Naive thymus-derived CD8-positive, alpha-beta T cell (primary cell): ENCODE measurements around the gene OR10V1. TPM values are rescaled to one million over a fixed set of nuclear protein-coding genes. Genes with fewer than 3 reads are reported as not detected.

Experiments
- ATAC-seq, 2 donors: fragments of 150-1000 bp; cut with Tn5 transposase in 1 of 2; sonication (Bioruptor Pico), chemical (Tn5 transposase) in 1 of 2; 1 replicate in 1 of 2; 2 replicates in 1 of 2; pipeline ENCODE4 v1.10.0; 2021; ENCODE audit warnings: mild to moderate bottlenecking in 2 of 2, moderate library complexity in 2 of 2
- POLR2A ChIA-PET: fragments of 350-600 bp; sonication (Branson Sonifier 250); formaldehyde crosslinking; loops from one replicate; lab custom pipeline; 2021; ENCODE audit warnings: antibody characterized with exemption; lab: Charles Lee
- DNase-seq, 10 donors: peaks; one replicate each; pipeline versions ENCODE4 v3.0.0 to v3.0.0-alpha.2; 2020 to 2022
- H3K27ac Mint-ChIP-seq, 10 donors: one replicate each; pipeline ENCODE4 v1.8.0; 2020 to 2022; ENCODE audit warnings: mild to moderate bottlenecking in 10 of 10, mixed read lengths in 10 of 10, moderate library complexity in 4 of 10, inconsistent platforms in 1 of 10
- H3K27me3 Mint-ChIP-seq, 5 donors: one replicate each; pipeline ENCODE4 v1.8.0; 2021 to 2022; ENCODE audit warnings: mixed read lengths in 5 of 5
- H3K36me3 Mint-ChIP-seq, 3 donors: one replicate each; pipeline ENCODE4 v1.8.0; 2020 to 2022; ENCODE audit warnings: mixed read lengths in 3 of 3, mild to moderate bottlenecking in 2 of 3, inconsistent platforms in 1 of 3
- H3K4me1 Mint-ChIP-seq, 4 donors: one replicate each; pipeline ENCODE4 v1.8.0; 2021 to 2022; ENCODE audit warnings: mixed read lengths in 4 of 4
- H3K4me3 Mint-ChIP-seq, 10 donors: one replicate each; pipeline ENCODE4 v1.8.0; 2020 to 2022; ENCODE audit warnings: mild to moderate bottlenecking in 10 of 10, mixed read lengths in 10 of 10, moderate library complexity in 6 of 10, inconsistent platforms in 1 of 10
- H3K9me3 Mint-ChIP-seq, 9 donors: one replicate each; pipeline ENCODE4 v1.8.0; 2020 to 2022; ENCODE audit warnings: mixed read lengths in 9 of 9, mild to moderate bottlenecking in 3 of 9, inconsistent platforms in 1 of 9, moderate library complexity in 1 of 9
- polyA plus RNA-seq, 3 donors: library from polyadenylated mRNA; unstranded; fragments of 300-500 nt; fragmentation: Illumina TruSeq; gene quantifications; one replicate each; pipeline ENCODE4 v1.2.3, GENCODE V29; 2021
- total RNA-seq, 8 experiments: library from RNA in 2 of 8; stranded (reverse) in 2 of 8; gene quantifications; one replicate each; pipeline ENCODE4 v1.2.3 and lab custom pipeline; 2021 to 2026

Gene OR10V1
- total and polyA plus RNA-seq, 5 experiments from 2014 or later, result not detected

- ATAC-seq, result no peak
- no peak for DNase-seq
- no peaks in the 10 kb centered on the region for H3K36me3 Mint-ChIP-seq
- POLR2A ChIA-PET, result interaction anchor here (1.5 kb wide), 1 partner anchor 10 kb away, joined by 4 read pairs; the partner anchor contains the start of gene PATL1
- no peak overlapping the region for H3K4me3 Mint-ChIP-seq
- H3K27me3 Mint-ChIP-seq, result peaks cover 1 to 32% (median 14%) of the 10 kb centered on the region in 5 donors
- peaks cover 0 to 3% (median 0%) of the 10 kb centered on the region in 4 donors for H3K4me1 Mint-ChIP-seq
- H3K27ac Mint-ChIP-seq, result no peak overlapping the region
- H3K9me3 Mint-ChIP-seq, result no peaks in the 10 kb centered on the region
These were observed 34.9 kb downstream of the OR10V1 start for GRCh38 chr11:59678813-59679165.

DNA sequence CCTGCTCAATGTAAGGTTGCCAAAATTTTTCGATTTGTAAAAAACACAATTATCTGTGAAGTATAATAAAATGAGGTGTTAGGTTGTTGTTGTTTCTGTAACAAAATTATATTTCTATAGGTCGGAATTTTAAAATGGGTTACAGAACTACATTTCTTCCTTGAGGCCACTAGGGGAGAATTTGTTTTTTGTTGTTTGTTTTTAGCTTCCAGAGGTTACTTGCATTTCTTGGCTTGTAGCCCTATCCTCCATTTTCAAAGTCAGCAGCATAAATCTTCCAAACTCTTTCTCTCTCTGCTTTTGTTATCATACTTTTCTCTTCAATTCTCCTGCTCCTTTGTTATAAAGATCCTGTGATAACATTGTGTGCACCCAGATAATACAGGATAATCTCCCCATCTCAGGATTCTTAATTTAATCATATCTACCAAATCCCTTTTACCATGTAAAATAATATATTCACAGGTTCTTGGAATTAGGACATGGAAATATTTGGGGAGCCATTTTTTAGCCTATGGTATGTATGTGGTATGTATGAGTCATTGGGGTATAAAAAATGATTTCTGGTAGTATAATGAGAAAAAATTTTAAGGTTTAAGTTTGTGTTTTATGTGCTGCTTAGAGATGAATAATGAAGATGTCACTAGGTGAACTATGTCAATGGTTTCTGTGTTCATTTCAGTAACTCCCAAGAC lies 35.4 kb downstream of the OR10V1 start:
- ATAC-seq (no peak), DNase-seq (no peak)
- peaks cover 1 to 27% (median 14%) of the 10 kb centered on the region in 5 donors for H3K27me3 Mint-ChIP-seq
- H3K4me1 Mint-ChIP-seq, result peaks cover 0 to 3% (median 0%) of the 10 kb centered on the region in 4 donors
- no peaks in the 10 kb centered on the region for H3K36me3 Mint-ChIP-seq
- H3K4me3 Mint-ChIP-seq, result no peak overlapping the region
- no peaks in the 10 kb centered on the region for H3K9me3 Mint-ChIP-seq
- POLR2A ChIA-PET, result interaction anchor here (1.5 kb wide), 1 partner anchor 9 kb away, joined by 4 read pairs; the partner anchor contains the start of gene PATL1
- H3K27ac Mint-ChIP-seq, result no peak overlapping the region

GRCh38 chr11:59676205-59676604 lies 37.4 kb downstream of the OR10V1 start:
- DNase-seq, result no peak

GRCh38 chr11:59674291-59674690 lies 39.4 kb downstream of the OR10V1 start:
- Mint-ChIP-seq H3K36me3 (no peaks in the 10 kb centered on the region), H3K27ac (no peak overlapping the region), H3K4me3 (no peak overlapping the region), H3K27me3 (peaks cover 0 to 7% (median 0%) of the 10 kb centered on the region in 5 donors), H3K9me3 (no peaks in the 10 kb centered on the region), H3K4me1 (peaks cover 2 to 9% (median 8%) of the 10 kb centered on the region in 4 donors)
- POLR2A ChIA-PET, result no interaction called here
- DNase-seq (no peak), ATAC-seq (no peak)

More at GRCh38 chr11:59676205-59676604, 37.4 kb downstream of the OR10V1 start:
- peaks cover 1 to 9% (median 7%) of the 10 kb centered on the region in 5 donors for H3K27me3 Mint-ChIP-seq
- H3K36me3 Mint-ChIP-seq, result no peaks in the 10 kb centered on the region
- POLR2A ChIA-PET, result no interaction called here
- no peak overlapping the region for H3K4me3 Mint-ChIP-seq
- ATAC-seq, result no peak
- H3K27ac Mint-ChIP-seq, result no peak overlapping the region
- H3K9me3 Mint-ChIP-seq, result no peaks in the 10 kb centered on the region
- peaks cover 0 to 3% (median 0%) of the 10 kb centered on the region in 4 donors for H3K4me1 Mint-ChIP-seq

DNA sequence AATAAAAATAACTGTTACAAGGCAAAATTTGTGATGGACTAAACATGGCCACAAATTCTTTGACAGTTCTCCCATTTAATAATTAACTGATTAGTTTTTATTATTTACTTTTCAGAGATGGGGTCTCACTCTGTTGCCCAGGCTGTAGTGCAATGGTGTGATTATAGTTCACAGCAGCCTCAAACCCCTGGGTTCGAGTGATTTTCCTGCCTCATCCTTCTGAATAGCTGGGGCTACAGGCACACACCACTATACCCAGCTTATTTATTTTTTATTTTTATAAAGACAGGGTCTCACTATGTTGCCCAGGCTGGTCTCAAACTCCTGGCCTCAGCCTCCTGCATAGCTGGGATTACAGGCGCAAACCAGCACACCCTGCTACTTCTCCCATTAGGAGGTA lies 40.4 kb downstream of the OR10V1 start:
- H3K36me3 Mint-ChIP-seq, result no peaks in the 10 kb centered on the region
- H3K4me1 Mint-ChIP-seq, result peaks cover 3 to 10% (median 9%) of the 10 kb centered on the region in 4 donors
- DNase-seq, result no peak

DNA sequence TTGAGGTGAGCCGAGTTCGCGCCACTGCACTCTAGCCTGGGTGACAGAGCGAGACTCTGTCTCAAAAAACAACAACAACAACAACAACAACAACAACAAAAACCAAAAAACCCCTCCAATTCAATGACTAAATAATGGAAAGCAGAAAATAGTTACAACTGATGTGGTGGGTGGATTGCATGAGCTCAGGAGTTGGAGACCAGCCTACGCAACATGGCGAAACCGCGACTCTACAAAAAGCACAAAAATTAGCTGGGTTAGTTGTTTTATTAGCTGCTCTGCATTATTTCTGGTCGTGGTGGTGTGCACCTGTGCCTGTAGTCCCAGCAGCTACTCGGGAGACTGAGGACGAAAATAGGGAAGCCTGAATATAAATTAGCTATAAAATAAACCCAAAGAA lies 42.2 kb downstream of the OR10V1 start:
- ATAC-seq (no peak), DNase-seq (no peak)
- Mint-ChIP-seq H3K4me1 (peaks cover 12 to 28% (median 27%) of the 10 kb centered on the region in 4 donors), H3K27ac (peak overlapping the region in 3 of 10 donors; percentile 46 to 71 (median 48)), H3K9me3 (no peaks in the 10 kb centered on the region), H3K27me3 (no peaks in the 10 kb centered on the region), H3K36me3 (peaks cover 0 to 9% (median 0%) of the 10 kb centered on the region in 3 donors), H3K4me3 (peak overlapping the region in 4 of 10 donors; percentile 7 to 51 (median 29))
- POLR2A ChIA-PET, result interaction anchor here (1.5 kb wide), 1 partner anchor 56 kb away, joined by 3 read pairs; the partner anchor contains the start of gene OSBP

More for the DNA sequence above, 40.4 kb downstream of the OR10V1 start:
- no peak overlapping the region for H3K27ac Mint-ChIP-seq
- ATAC-seq, result no peak
- H3K4me3 Mint-ChIP-seq, result no peak overlapping the region
- no peaks in the 10 kb centered on the region for H3K9me3 Mint-ChIP-seq
- peaks cover 0 to 7% (median 0%) of the 10 kb centered on the region in 5 donors for H3K27me3 Mint-ChIP-seq
- POLR2A ChIA-PET, result no interaction called here

- peak overlapping the region; percentile 96 to 99 (median 97) for H3K4me3 Mint-ChIP-seq
- H3K27me3 Mint-ChIP-seq, result no peaks in the 10 kb centered on the region
- DNase-seq (no peak), ATAC-seq (no peak)
- peaks cover 17 to 41% (median 38%) of the 10 kb centered on the region in 4 donors for H3K4me1 Mint-ChIP-seq
- POLR2A ChIA-PET, result interaction anchor here (0.6 to 2.7 kb wide), 17 partner anchors 8 to 1094 kb away, joined by 3 to 96 read pairs (median 6); partner anchors contain the start of genes LPXN, MRPL16, OSBP and STX3
- no peaks in the 10 kb centered on the region for H3K9me3 Mint-ChIP-seq
- peaks cover 0 to 28% (median 4%) of the 10 kb centered on the region in 3 donors for H3K36me3 Mint-ChIP-seq
- H3K27ac Mint-ChIP-seq, result peak overlapping the region; percentile 96 to 100 (median 100)
These were observed 44.0 kb downstream of the OR10V1 start for GRCh38 chr11:59669611-59670009.

DNA sequence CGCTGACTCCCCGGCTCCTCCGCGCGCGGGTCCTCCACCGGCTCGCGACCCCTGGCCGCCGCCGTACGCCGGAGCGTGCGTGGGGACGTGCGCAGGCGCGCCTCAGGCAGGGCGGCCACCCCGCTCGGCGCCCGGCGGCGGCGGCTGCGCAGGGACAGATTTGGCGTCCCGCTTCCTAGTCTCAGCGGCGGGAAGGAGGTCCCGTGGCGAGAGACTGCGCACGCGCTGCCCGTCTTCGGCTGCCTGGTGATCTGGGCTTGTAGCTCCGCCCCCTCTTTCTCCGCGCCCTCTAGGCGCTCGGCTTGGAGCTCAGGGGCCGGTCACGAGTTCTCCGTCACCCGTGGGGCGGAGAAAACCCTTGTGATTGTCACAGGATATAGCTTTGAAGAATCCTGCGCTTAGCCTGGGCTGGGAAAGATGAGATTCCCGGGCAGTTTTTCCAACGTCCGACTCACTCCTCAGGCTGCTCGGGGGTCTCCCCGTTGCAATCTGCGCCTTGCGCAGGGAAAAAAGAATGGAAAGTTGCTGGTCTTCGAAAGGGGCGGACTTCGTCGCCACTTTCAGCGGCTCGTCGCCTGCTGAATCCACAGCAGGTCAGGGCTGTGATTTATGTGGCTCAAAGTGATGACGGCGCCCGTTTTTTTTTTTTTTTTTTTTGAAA lies 44.6 kb downstream of the OR10V1 start, which contains the start of gene PATL1:
Gene PATL1 (minus strand): TSS at position 88 of the 661 bp plus-strand sequence. CDS start 142 bp downstream, outside the sequence.
- ATAC-seq (peak; percentile 91), DNase-seq (peak; percentile 98 to 100 (median 99))
- Mint-ChIP-seq H3K4me1 (peaks cover 18 to 44% (median 42%) of the 10 kb centered on the region in 4 donors), H3K4me3 (peak within 1 kb of the TSS; percentile 96 to 99 (median 97)), H3K27ac (peak within 1 kb of the TSS; percentile 96 to 100 (median 100)), H3K36me3 (peaks cover 0 to 33% (median 4%) of the 10 kb centered on the region in 3 donors), H3K27me3 (no peaks in the 10 kb centered on the region), H3K9me3 (no peaks in the 10 kb centered on the region)
- POLR2A ChIA-PET, result interaction anchor here (0.6 to 2.7 kb wide), 21 partner anchors 9 to 1094 kb away, joined by 3 to 96 read pairs (median 5); partner anchors contain the start of genes LPXN, MRPL16, OSBP and STX3

- DNase-seq (peak in 6 of 10 donors; percentile 33 to 76 (median 59)), ATAC-seq (peak; percentile 24 to 37)
- H3K4me1 Mint-ChIP-seq, result peaks cover 20 to 51% (median 45%) of the 10 kb centered on the region in 4 donors
- H3K27me3 Mint-ChIP-seq, result no peaks in the 10 kb centered on the region
- H3K36me3 Mint-ChIP-seq, result peaks cover 0 to 38% (median 4%) of the 10 kb centered on the region in 3 donors
- peak overlapping the region; percentile 78 to 99 (median 91) for H3K4me3 Mint-ChIP-seq
- peak overlapping the region; percentile 87 to 100 (median 94) for H3K27ac Mint-ChIP-seq
- H3K9me3 Mint-ChIP-seq, result no peaks in the 10 kb centered on the region
- POLR2A ChIA-PET, result interaction anchor here (0.9 to 2.7 kb wide), 14 partner anchors 9 to 142 kb away, joined by 3 to 96 read pairs (median 6); partner anchors contain the start of genes MRPL16, OSBP and STX3
These were observed 45.3 kb downstream of the OR10V1 start for GRCh38 chr11:59668188-59668949.

DNA sequence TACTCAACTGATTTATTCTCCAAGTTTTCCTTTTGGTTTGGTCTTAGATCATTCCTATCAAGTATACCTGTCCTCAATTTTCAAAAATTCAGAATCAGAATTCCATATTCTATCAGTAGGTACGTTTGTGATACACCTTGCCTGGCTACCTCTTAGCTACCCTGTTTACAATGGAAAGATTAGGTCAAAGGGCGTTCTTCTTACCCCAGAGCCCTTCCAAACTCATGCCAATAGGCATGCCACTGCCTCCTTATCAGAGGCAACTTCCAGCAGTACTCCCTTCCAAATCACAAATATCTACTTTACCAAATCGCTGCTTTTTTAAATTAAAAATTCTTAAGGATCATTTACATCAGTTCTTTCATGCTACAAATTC lies 45.8 kb downstream of the OR10V1 start:
- peaks cover 0 to 44% (median 4%) of the 10 kb centered on the region in 3 donors for H3K36me3 Mint-ChIP-seq
- POLR2A ChIA-PET, result no interaction called here
- ATAC-seq (no peak), DNase-seq (no peak)
- H3K4me1 Mint-ChIP-seq, result peaks cover 20 to 56% (median 46%) of the 10 kb centered on the region in 4 donors
- no peaks in the 10 kb centered on the region for H3K9me3 Mint-ChIP-seq
- no peaks in the 10 kb centered on the region for H3K27me3 Mint-ChIP-seq
- peak overlapping the region; percentile 66 to 100 (median 94) for H3K27ac Mint-ChIP-seq
- H3K4me3 Mint-ChIP-seq, result peak overlapping the region; percentile 78 to 99 (median 91)

DNA sequence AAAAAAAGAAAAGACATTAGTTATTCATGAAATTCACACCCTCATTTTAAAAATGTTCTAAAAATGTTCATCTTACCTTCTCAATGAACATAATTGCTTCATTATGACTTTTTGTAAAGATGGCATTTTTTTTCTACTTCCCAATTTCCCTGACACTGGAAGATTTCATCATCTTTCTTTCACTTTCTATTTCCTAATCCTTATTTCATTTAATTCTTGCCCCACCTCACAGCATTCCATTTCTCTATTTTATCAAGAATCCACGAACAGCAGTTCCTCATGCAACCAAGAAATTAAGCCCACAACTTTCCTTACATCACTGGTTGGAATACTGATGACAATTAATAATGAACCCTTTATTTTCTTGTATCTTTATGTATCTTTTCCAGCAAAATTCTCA lies 46.7 kb downstream of the OR10V1 start:
- Mint-ChIP-seq H3K4me1 (peaks cover 20 to 61% (median 48%) of the 10 kb centered on the region in 4 donors), H3K27me3 (no peaks in the 10 kb centered on the region), H3K9me3 (no peaks in the 10 kb centered on the region), H3K4me3 (peak overlapping the region; percentile 7 to 97 (median 88)), H3K36me3 (peaks cover 0 to 44% (median 4%) of the 10 kb centered on the region in 3 donors), H3K27ac (peak overlapping the region in 7 of 10 donors; percentile 32 to 100 (median 88))
- ATAC-seq, result no peak
- DNase-seq, result no peak
- POLR2A ChIA-PET, result no interaction called here
